Measurements from ENCODE around the gene FOXE3. TPM values are rescaled to one million over a fixed set of nuclear protein-coding genes. Genes with fewer than 3 reads are reported as not detected.
A peak's percentile ranks its signal among the peaks of the same experiment; 100 is the strongest.

FOXE3 gene
- total RNA-seq, 1 experiment from 2014 or later, result not detected

- Histone ChIP-seq H3K4me1 (peaks cover 5% of the 10 kb centered on the region; the same call in 1 of the 2 replicates), H3K27me3 (replicated peaks; ENCODE audit: control insufficient read depth, insufficient read depth, low read length) (no peaks in the 10 kb centered on the region), H3K4me3 (ENCODE audit: low read depth, low read length) (no peak overlapping the region), H3K9me3 (no peaks in the 10 kb centered on the region), H3K36me3 (ENCODE audit: control insufficient read depth, insufficient read depth, low read length) (no peaks in the 10 kb centered on the region)
- TF ChIP-seq, protein P1, sequence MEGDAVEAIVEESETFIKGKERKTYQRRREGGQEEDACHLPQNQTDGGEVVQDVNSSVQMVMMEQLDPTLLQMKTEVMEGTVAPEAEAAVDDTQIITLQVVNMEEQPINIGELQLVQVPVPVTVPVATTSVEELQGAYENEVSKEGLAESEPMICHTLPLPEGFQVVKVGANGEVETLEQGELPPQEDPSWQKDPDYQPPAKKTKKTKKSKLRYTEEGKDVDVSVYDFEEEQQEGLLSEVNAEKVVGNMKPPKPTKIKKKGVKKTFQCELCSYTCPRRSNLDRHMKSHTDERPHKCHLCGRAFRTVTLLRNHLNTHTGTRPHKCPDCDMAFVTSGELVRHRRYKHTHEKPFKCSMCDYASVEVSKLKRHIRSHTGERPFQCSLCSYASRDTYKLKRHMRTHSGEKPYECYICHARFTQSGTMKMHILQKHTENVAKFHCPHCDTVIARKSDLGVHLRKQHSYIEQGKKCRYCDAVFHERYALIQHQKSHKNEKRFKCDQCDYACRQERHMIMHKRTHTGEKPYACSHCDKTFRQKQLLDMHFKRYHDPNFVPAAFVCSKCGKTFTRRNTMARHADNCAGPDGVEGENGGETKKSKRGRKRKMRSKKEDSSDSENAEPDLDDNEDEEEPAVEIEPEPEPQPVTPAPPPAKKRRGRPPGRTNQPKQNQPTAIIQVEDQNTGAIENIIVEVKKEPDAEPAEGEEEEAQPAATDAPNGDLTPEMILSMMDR (IDR thresholded peaks at IDR 0.05; ENCODE audit: insufficient read depth in 1 of 2, low read depth in 1 of 2, low read length in 1 of 2, severe bottlenecking in 1 of 2, unreplicated experiment in 1 of 2), result no peak
- H3K27ac Mint-ChIP-seq (ENCODE audit: unreplicated experiment), result no peak overlapping the region
- DNase-seq, result no peak
- BruUV-seq (replicated peaks), result no TSS peak
- H3K9me3 Mint-ChIP-seq (ENCODE audit: unreplicated experiment), result no peaks in the 10 kb centered on the region
- CTCF ChIA-PET, result no interaction called here
- intact Hi-C loops (cut with micrococcal nuclease; ENCODE audit: unreplicated experiment), result no loop called here
- POLR2A ChIA-PET, result no interaction called here
- H3K4me1 Mint-ChIP-seq (ENCODE audit: low read depth, unreplicated experiment), result no peaks in the 10 kb centered on the region
- no peaks in the 10 kb centered on the region for H3K27me3 Mint-ChIP-seq (ENCODE audit: insufficient read depth, unreplicated experiment)
- no peaks in the 10 kb centered on the region for H3K36me3 Mint-ChIP-seq (ENCODE audit: insufficient read depth, unreplicated experiment)
- no peak overlapping the region for H3K4me3 Mint-ChIP-seq (ENCODE audit: unreplicated experiment)
These were observed 4.6 kb upstream of the FOXE3 start for GRCh38 chr1:47411436-47411835.

DNA sequence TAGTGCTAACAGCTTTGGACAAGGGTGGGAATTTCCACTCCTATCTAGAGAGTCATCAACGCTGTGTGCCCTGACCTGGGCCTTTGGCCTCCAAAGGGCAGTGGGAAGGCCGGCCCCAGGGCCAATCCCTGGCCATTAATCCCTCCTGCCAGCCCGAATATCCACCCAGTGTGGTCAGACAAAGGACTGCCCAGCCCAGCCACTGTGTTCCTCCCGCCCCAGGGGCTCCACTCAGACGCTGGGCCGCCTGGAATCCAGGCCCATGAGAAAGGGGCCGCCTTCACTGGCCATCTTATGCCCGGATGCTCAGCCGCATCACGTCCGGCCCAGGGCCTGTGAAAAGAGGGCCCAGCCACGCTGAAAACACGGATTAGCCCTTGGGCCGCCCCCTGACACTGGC, 3.6 kb upstream of the FOXE3 start:
- Histone ChIP-seq H3K4me3 (ENCODE audit: low read depth, low read length) (no peak overlapping the region), H3K27me3 (replicated peaks; ENCODE audit: control insufficient read depth, insufficient read depth, low read length) (no peaks in the 10 kb centered on the region), H3K9me3 (no peaks in the 10 kb centered on the region), H3K36me3 (ENCODE audit: control insufficient read depth, insufficient read depth, low read length) (no peaks in the 10 kb centered on the region), H3K4me1 (peaks cover 5% of the 10 kb centered on the region; the same call in 1 of the 2 replicates)
- H3K4me1 Mint-ChIP-seq (ENCODE audit: low read depth, unreplicated experiment), result no peaks in the 10 kb centered on the region
- TF ChIP-seq, protein P1 (IDR thresholded peaks at IDR 0.05; ENCODE audit: insufficient read depth in 1 of 2, low read depth in 1 of 2, low read length in 1 of 2, severe bottlenecking in 1 of 2, unreplicated experiment in 1 of 2), result no peak
- H3K27me3 Mint-ChIP-seq (ENCODE audit: insufficient read depth, unreplicated experiment), result no peaks in the 10 kb centered on the region
- no peaks in the 10 kb centered on the region for H3K9me3 Mint-ChIP-seq (ENCODE audit: unreplicated experiment)
- H3K27ac Mint-ChIP-seq (ENCODE audit: unreplicated experiment), result no peak overlapping the region
- CTCF ChIA-PET, result no interaction called here
- no peak overlapping the region for H3K4me3 Mint-ChIP-seq (ENCODE audit: unreplicated experiment)
- BruUV-seq (replicated peaks), result no TSS peak
- peak in 1 of 2 experiments; percentile 53 for DNase-seq
- intact Hi-C loops (cut with micrococcal nuclease; ENCODE audit: unreplicated experiment), result no loop called here
- POLR2A ChIA-PET, result no interaction called here
- H3K36me3 Mint-ChIP-seq (ENCODE audit: insufficient read depth, unreplicated experiment), result no peaks in the 10 kb centered on the region

GRCh38 chr1:47416319-47417169, 459 bp downstream of the FOXE3 start:
- no peaks in the 10 kb centered on the region for H3K27me3 Mint-ChIP-seq (ENCODE audit: insufficient read depth, unreplicated experiment)
- no peaks in the 10 kb centered on the region for H3K27me3 ChIP-seq (replicated peaks; ENCODE audit: control insufficient read depth, insufficient read depth, low read length)
- CTCF ChIA-PET, result no interaction called here

More at GRCh38 chr1:47416319-47417169, 459 bp downstream of the FOXE3 start:
- Histone ChIP-seq H3K4me3 (ENCODE audit: low read depth, low read length) (no peak overlapping the region), H3K36me3 (ENCODE audit: control insufficient read depth, insufficient read depth, low read length) (no peaks in the 10 kb centered on the region), H3K4me1 (no peaks in the 10 kb centered on the region), H3K9me3 (no peaks in the 10 kb centered on the region)
- H3K4me1 Mint-ChIP-seq (ENCODE audit: low read depth, unreplicated experiment), result no peaks in the 10 kb centered on the region
- no peak overlapping the region for H3K4me3 Mint-ChIP-seq (ENCODE audit: unreplicated experiment)
- H3K9me3 Mint-ChIP-seq (ENCODE audit: unreplicated experiment), result no peaks in the 10 kb centered on the region
- intact Hi-C loops (cut with micrococcal nuclease; ENCODE audit: unreplicated experiment), result no loop called here
- TF ChIP-seq, protein P1 (IDR thresholded peaks at IDR 0.05; ENCODE audit: insufficient read depth in 1 of 2, low read depth in 1 of 2, low read length in 1 of 2, severe bottlenecking in 1 of 2, unreplicated experiment in 1 of 2), result no peak
- H3K36me3 Mint-ChIP-seq (ENCODE audit: insufficient read depth, unreplicated experiment), result no peaks in the 10 kb centered on the region
- POLR2A ChIA-PET, result no interaction called here
- no TSS peak for BruUV-seq (replicated peaks)
- no peak for DNase-seq
- H3K27ac Mint-ChIP-seq (ENCODE audit: unreplicated experiment), result no peak overlapping the region
